Testis (tissue), 2 donors: ENCODE data around the gene GSTO2.

ENCODE experiments used
- POLR2A ChIP-seq: fragments of 450-650 bp; IDR thresholded peaks from one replicate; pipeline ENCODE4 v1.6.1; 2017; ENCODE audit warnings: antibody characterized with exemption, mild to moderate bottlenecking, moderate library complexity
- TF ChIP-seq, protein P1 (sequence below), 3 experiments: fragments of 450-650 bp in 2 of 3; fragments of 200-600 bp in 1 of 3; sonication (generic) in 1 of 3; IDR thresholded peaks; one replicate each; pipeline ENCODE4 v1.5.1; 2016 to 2019; ENCODE audit warnings: antibody characterized with exemption in 3 of 3, mild to moderate bottlenecking in 2 of 3, moderate library complexity in 1 of 3

DNA sequence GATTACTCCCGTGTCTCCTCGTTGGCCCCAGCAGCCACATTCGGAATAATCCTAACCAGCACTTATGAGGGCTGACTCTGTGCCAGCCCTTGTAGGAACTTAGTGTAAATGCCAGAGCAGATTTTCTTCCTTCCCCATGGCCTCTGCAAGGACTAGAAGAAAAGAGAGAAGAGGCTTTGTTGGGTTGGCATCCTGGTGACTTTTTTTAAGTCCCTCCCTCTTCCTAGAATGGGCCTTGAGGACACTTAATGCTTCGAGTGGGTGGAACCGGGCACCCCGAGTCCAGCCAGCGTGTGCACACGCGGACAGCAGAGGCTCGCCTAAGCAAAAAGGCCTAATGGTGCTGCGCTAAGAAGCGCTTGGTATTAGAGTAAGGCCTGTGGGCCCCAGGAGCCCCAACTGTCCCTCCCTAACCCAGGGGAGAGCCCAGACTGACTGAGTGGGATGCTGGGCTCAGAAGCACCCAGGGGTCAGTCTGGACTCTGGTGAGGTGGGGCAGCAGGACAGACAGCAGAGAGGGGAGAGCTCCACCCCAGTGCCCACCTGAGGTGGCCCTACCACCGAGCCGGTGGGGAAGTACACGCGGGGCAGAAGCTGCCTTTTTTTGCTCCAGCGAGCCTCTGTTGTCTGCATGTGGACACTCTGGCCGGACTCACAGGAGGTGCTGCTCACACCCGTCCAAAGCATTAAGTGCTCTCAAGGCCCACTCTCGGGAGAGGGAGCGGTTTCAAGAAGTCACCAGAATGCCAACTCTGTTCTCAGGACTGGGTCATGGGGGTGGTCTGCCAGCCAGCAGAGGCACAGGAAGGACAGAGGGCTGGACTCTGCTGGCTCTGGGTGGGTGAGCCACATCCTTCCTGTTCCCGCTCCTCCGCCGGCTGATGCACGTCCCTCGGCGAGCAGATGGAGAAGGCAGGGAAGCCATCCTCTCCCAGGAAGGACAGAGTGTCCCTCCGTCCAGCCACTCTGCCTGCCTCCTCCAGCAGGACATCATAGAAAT is 56.8 kb downstream of the GSTO2 start:
- TF ChIP-seq, protein P1, sequence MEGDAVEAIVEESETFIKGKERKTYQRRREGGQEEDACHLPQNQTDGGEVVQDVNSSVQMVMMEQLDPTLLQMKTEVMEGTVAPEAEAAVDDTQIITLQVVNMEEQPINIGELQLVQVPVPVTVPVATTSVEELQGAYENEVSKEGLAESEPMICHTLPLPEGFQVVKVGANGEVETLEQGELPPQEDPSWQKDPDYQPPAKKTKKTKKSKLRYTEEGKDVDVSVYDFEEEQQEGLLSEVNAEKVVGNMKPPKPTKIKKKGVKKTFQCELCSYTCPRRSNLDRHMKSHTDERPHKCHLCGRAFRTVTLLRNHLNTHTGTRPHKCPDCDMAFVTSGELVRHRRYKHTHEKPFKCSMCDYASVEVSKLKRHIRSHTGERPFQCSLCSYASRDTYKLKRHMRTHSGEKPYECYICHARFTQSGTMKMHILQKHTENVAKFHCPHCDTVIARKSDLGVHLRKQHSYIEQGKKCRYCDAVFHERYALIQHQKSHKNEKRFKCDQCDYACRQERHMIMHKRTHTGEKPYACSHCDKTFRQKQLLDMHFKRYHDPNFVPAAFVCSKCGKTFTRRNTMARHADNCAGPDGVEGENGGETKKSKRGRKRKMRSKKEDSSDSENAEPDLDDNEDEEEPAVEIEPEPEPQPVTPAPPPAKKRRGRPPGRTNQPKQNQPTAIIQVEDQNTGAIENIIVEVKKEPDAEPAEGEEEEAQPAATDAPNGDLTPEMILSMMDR (IDR thresholded peaks at IDR 0.05) = no peak
- TF ChIP-seq POLR2A = no peak
